ENCODE results near the gene ITGAV.

DNA sequence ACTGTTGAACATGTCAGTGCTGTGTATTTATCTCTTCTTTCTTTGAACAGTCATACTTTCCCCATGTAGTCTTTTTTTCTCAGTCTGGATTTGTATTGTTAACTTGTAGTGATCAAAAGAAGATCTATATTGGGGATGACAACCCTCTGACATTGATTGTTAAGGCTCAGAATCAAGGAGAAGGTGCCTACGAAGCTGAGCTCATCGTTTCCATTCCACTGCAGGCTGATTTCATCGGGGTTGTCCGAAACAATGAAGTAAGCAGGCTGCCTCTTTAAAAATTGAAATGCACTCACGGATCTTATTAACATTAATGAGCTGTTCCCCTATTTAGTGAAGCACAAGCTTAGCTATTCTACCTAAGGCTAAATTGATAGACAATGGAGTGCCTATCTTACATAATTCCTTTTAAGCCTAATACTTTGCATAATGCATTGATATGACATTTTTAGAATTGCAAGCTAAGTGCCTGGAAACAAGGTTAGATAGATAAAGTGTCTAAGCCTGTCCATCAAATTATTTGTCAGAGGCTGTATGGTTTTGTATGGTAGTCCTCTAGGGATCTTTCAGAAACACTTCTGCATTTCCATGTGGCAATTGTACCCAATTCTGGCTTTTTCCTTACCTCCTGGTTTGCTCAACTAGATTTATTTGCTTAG is 74.7 kb downstream of the ITGAV start:
- TF ChIP-seq POLR2A (IDR thresholded peaks at IDR 0.05) (no peak), EP300 (IDR thresholded peaks at IDR 0.05) (no peak)
- TF ChIP-seq, protein P1, sequence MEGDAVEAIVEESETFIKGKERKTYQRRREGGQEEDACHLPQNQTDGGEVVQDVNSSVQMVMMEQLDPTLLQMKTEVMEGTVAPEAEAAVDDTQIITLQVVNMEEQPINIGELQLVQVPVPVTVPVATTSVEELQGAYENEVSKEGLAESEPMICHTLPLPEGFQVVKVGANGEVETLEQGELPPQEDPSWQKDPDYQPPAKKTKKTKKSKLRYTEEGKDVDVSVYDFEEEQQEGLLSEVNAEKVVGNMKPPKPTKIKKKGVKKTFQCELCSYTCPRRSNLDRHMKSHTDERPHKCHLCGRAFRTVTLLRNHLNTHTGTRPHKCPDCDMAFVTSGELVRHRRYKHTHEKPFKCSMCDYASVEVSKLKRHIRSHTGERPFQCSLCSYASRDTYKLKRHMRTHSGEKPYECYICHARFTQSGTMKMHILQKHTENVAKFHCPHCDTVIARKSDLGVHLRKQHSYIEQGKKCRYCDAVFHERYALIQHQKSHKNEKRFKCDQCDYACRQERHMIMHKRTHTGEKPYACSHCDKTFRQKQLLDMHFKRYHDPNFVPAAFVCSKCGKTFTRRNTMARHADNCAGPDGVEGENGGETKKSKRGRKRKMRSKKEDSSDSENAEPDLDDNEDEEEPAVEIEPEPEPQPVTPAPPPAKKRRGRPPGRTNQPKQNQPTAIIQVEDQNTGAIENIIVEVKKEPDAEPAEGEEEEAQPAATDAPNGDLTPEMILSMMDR (IDR thresholded peaks at IDR 0.05), result no peak

Data from ovary (tissue), 3 donors.